GM23338 (cell line): ENCODE data around the gene CTSW. TPM values are rescaled to one million over a fixed set of nuclear protein-coding genes. Genes with fewer than 3 reads are reported as not detected.

ENCODE experiments used
- ATAC-seq: fragments of 200-7000 bp; cut with Tn5 transposase; 3 replicates; pipeline ENCODE4 v1.9.1; 2020
- DNase-seq: peaks from one replicate; pipeline ENCODE4 v3.0.0-alpha.2; 2015; ENCODE audit warnings: low spot score
- H2AFZ ChIP-seq: fragments of 200-600 bp; sonication (generic); 2 replicates; pipeline ENCODE4 v1.8.0; 2016; ENCODE audit warnings: antibody characterized with exemption, mild to moderate bottlenecking, moderate library complexity
- H3F3A ChIP-seq: fragments of 200-600 bp; sonication (generic); replicated peaks from 2 replicates; pipeline ENCODE4 v1.8.0; 2017; ENCODE audit warnings: antibody characterized with exemption, mixed run types, low read depth
- H3K27ac ChIP-seq: fragments of 200-600 bp; sonication (generic); 2 replicates; pipeline ENCODE4 v1.6.1; 2016; ENCODE audit warnings: low read depth
- H3K27me3 ChIP-seq: fragments of 200-600 bp; sonication (generic); 2 replicates; pipeline ENCODE4 v1.8.0; 2016; ENCODE audit warnings: mild to moderate bottlenecking, mixed run types, moderate library complexity; ENCODE audit not compliant: insufficient read depth
- H3K36me3 ChIP-seq: fragments of 200-600 bp; sonication (generic); 2 replicates; pipeline ENCODE4 v1.8.0; 2016; ENCODE audit warnings: mild to moderate bottlenecking; ENCODE audit not compliant: insufficient read depth
- H3K4me1 ChIP-seq: fragments of 200-600 bp; sonication (generic); 2 replicates; pipeline ENCODE4 v1.8.0; 2016; ENCODE audit warnings: mild to moderate bottlenecking, moderate library complexity; ENCODE audit not compliant: insufficient read depth
- H3K4me2 ChIP-seq: fragments of 200-600 bp; sonication (generic); 2 replicates; pipeline ENCODE4 v1.7.1; 2017; ENCODE audit warnings: mixed run types
- H3K4me3 ChIP-seq: fragments of 200-600 bp; sonication (generic); 2 replicates; pipeline ENCODE4 v1.6.1; 2016; ENCODE audit warnings: mixed run types
- H3K79me2 ChIP-seq: fragments of 200-600 bp; sonication (generic); replicated peaks from 2 replicates; pipeline ENCODE4 v1.8.0; 2017; ENCODE audit warnings: mild to moderate bottlenecking; ENCODE audit not compliant: insufficient read depth
- H3K9me2 ChIP-seq: fragments of 200-600 bp; sonication (generic); 2 replicates; pipeline ENCODE4 v1.8.0; 2017; ENCODE audit not compliant: insufficient read depth
- H4K20me1 ChIP-seq: fragments of 200-600 bp; sonication (generic); replicated peaks from 2 replicates; pipeline ENCODE4 v1.8.0; 2017; ENCODE audit warnings: mild to moderate bottlenecking; ENCODE audit not compliant: insufficient read depth
- H3K27ac Mint-ChIP-seq: 2 replicates; pipeline ENCODE4 v1.8.0; 2020; ENCODE audit warnings: inconsistent platforms, mild to moderate bottlenecking, moderate library complexity, mixed read lengths
- H3K27me3 Mint-ChIP-seq: 3 replicates; pipeline ENCODE4 v1.8.0; 2022; ENCODE audit warnings: low read depth, mild to moderate bottlenecking, moderate library complexity, mixed read lengths, inconsistent platforms; ENCODE audit not compliant: insufficient read depth, poor library complexity
- H3K36me3 Mint-ChIP-seq: 3 replicates; pipeline ENCODE4 v1.8.0; 2021; ENCODE audit warnings: low read depth, mild to moderate bottlenecking, inconsistent platforms, moderate library complexity, mixed read lengths
- H3K4me1 Mint-ChIP-seq: 3 replicates; pipeline ENCODE4 v1.8.0; 2020; ENCODE audit warnings: mild to moderate bottlenecking, inconsistent platforms, mixed read lengths
- H3K4me3 Mint-ChIP-seq: 3 replicates; pipeline ENCODE4 v1.8.0; 2021; ENCODE audit warnings: moderate library complexity, mild to moderate bottlenecking, inconsistent platforms, mixed read lengths
- H3K9me3 Mint-ChIP-seq: 3 replicates; pipeline ENCODE4 v1.8.0; 2020; ENCODE audit warnings: moderate library complexity, mild to moderate bottlenecking, inconsistent platforms, mixed read lengths
- CREB1 ChIP-seq: fragments of 250-450 bp; sonication (Bioruptor Pico); IDR thresholded peaks from 2 replicates; pipeline ENCODE4 v1.5.0; 2020; ENCODE audit warnings: low read depth, mild to moderate bottlenecking, moderate library complexity
- ETS1 ChIP-seq: IDR thresholded peaks from 2 replicates; pipeline ENCODE4 v1.6.1; 2016; ENCODE audit warnings: antibody characterized with exemption
- EZH2 ChIP-seq: fragments of 200-600 bp; sonication (generic); IDR thresholded peaks from one replicate; pipeline ENCODE4 v1.8.0; 2017; ENCODE audit warnings: antibody characterized with exemption, mild to moderate bottlenecking, low read depth; ENCODE audit not compliant: unreplicated experiment
- EZH2phosphoT487 ChIP-seq: fragments of 200-600 bp; sonication (generic); IDR thresholded peaks from one replicate; pipeline ENCODE4 v1.8.1; 2018; ENCODE audit warnings: antibody characterized with exemption; ENCODE audit not compliant: unreplicated experiment
- JUNB ChIP-seq: IDR thresholded peaks from one replicate; pipeline ENCODE4 v1.6.1; 2016; ENCODE audit warnings: antibody characterized with exemption; ENCODE audit not compliant: unreplicated experiment
- NANOG ChIP-seq: IDR thresholded peaks from 2 replicates; pipeline ENCODE4 v1.6.1; 2016; ENCODE audit warnings: antibody characterized with exemption, borderline replicate concordance
- POLR2AphosphoS5 ChIP-seq: IDR thresholded peaks from 2 replicates; pipeline ENCODE4 v1.6.1; 2016; ENCODE audit warnings: antibody characterized with exemption, low read depth
- REST ChIP-seq: IDR thresholded peaks from one replicate; pipeline ENCODE4 v1.6.1; 2018; ENCODE audit warnings: antibody characterized with exemption; ENCODE audit not compliant: unreplicated experiment
- STAT1 ChIP-seq: IDR thresholded peaks from one replicate; pipeline ENCODE4 v1.6.1; 2016; ENCODE audit warnings: antibody characterized with exemption; ENCODE audit not compliant: unreplicated experiment
- ZNF114 ChIP-seq: fragments of 250-450 bp; sonication (Bioruptor Pico); IDR thresholded peaks from 2 replicates; pipeline ENCODE4 v1.5.0; 2020; ENCODE audit warnings: mild to moderate bottlenecking, moderate library complexity
- ZNF331 ChIP-seq: fragments of 250-450 bp; sonication (Bioruptor Pico); IDR thresholded peaks from 2 replicates; pipeline ENCODE4 v1.5.0; 2020; ENCODE audit warnings: low read depth, mild to moderate bottlenecking, moderate library complexity
- polyA plus RNA-seq: library from polyadenylated mRNA; unstranded; fragments of >200 nt; fragmentation: Nextera tagmentation; extraction: Ambion mirVana; gene quantifications from 2 replicates; pipeline ENCODE4 v1.2.1, GENCODE V29; 2016
- total RNA-seq: library from RNA; depleted of rRNA; stranded (reverse); fragments of >200 nt; shearing (Covaris generic); gene quantifications from 2 replicates; pipeline ENCODE4 v1.2.3, GENCODE V29; 2014
- TF ChIP-seq, protein P1 (sequence below), 2 experiments: fragments of 200-600 bp in 1 of 2; sonication (generic) in 1 of 2; conservative IDR thresholded peaks; 2 replicates each; pipeline versions ENCODE4 v1.5.1 to v1.6.1; 2016 to 2017; ENCODE audit warnings: antibody characterized with exemption in 2 of 2, low read depth in 2 of 2, mild to moderate bottlenecking in 2 of 2, moderate library complexity in 1 of 2
- TF ChIP-seq, protein P2 (sequence below): fragments of 250-450 bp; sonication (Bioruptor Pico); IDR thresholded peaks from 2 replicates; pipeline ENCODE4 v1.5.0; 2020; ENCODE audit warnings: mild to moderate bottlenecking, moderate library complexity

CTSW gene
- total and polyA plus RNA-seq, 2 experiments from 2014 or later: not detected

- ATAC-seq (no peak), DNase-seq (no peak)
- no peak overlapping the region for H2AFZ ChIP-seq
- Mint-ChIP-seq H3K4me3 (peak overlapping the region; percentile 42; the same call in 1 of the 3 replicates), H3K9me3 (no peaks in the 10 kb centered on the region), H3K4me1 (peaks cover 10% of the 10 kb centered on the region), H3K27ac (no peak overlapping the region), H3K36me3 (peaks cover 3% of the 10 kb centered on the region; the same call in 1 of the 3 replicates), H3K27me3 (peaks cover 23% of the 10 kb centered on the region)
- H3K27ac ChIP-seq: no peak overlapping the region
- H3K79me2 ChIP-seq: peaks cover 7% of the 10 kb centered on the region
- peaks cover 10% of the 10 kb centered on the region for H3K4me1 ChIP-seq
- H3K27me3 ChIP-seq: no peaks in the 10 kb centered on the region
- no peaks in the 10 kb centered on the region for H3K36me3 ChIP-seq
- no peak overlapping the region for H3K4me2 ChIP-seq
- no peak overlapping the region for H3K4me3 ChIP-seq
- H4K20me1 ChIP-seq: no peaks in the 10 kb centered on the region
- TF ChIP-seq CREB1 (CRISPR knock-in tag) (no peak), ZNF114 (CRISPR knock-in tag) (no peak), NANOG (no peak), EZH2 (no peak), POLR2AphosphoS5 (no peak), REST (no peak), ZNF331 (CRISPR knock-in tag) (no peak), JUNB (no peak), ETS1 (no peak), STAT1 (no peak), EZH2phosphoT487 (no peak)
- TF ChIP-seq, protein P1, sequence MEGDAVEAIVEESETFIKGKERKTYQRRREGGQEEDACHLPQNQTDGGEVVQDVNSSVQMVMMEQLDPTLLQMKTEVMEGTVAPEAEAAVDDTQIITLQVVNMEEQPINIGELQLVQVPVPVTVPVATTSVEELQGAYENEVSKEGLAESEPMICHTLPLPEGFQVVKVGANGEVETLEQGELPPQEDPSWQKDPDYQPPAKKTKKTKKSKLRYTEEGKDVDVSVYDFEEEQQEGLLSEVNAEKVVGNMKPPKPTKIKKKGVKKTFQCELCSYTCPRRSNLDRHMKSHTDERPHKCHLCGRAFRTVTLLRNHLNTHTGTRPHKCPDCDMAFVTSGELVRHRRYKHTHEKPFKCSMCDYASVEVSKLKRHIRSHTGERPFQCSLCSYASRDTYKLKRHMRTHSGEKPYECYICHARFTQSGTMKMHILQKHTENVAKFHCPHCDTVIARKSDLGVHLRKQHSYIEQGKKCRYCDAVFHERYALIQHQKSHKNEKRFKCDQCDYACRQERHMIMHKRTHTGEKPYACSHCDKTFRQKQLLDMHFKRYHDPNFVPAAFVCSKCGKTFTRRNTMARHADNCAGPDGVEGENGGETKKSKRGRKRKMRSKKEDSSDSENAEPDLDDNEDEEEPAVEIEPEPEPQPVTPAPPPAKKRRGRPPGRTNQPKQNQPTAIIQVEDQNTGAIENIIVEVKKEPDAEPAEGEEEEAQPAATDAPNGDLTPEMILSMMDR (conservative IDR thresholded peaks at IDR 0.05; ENCODE audit: low read depth in 2 of 2): no peak
- TF ChIP-seq, protein P2, sequence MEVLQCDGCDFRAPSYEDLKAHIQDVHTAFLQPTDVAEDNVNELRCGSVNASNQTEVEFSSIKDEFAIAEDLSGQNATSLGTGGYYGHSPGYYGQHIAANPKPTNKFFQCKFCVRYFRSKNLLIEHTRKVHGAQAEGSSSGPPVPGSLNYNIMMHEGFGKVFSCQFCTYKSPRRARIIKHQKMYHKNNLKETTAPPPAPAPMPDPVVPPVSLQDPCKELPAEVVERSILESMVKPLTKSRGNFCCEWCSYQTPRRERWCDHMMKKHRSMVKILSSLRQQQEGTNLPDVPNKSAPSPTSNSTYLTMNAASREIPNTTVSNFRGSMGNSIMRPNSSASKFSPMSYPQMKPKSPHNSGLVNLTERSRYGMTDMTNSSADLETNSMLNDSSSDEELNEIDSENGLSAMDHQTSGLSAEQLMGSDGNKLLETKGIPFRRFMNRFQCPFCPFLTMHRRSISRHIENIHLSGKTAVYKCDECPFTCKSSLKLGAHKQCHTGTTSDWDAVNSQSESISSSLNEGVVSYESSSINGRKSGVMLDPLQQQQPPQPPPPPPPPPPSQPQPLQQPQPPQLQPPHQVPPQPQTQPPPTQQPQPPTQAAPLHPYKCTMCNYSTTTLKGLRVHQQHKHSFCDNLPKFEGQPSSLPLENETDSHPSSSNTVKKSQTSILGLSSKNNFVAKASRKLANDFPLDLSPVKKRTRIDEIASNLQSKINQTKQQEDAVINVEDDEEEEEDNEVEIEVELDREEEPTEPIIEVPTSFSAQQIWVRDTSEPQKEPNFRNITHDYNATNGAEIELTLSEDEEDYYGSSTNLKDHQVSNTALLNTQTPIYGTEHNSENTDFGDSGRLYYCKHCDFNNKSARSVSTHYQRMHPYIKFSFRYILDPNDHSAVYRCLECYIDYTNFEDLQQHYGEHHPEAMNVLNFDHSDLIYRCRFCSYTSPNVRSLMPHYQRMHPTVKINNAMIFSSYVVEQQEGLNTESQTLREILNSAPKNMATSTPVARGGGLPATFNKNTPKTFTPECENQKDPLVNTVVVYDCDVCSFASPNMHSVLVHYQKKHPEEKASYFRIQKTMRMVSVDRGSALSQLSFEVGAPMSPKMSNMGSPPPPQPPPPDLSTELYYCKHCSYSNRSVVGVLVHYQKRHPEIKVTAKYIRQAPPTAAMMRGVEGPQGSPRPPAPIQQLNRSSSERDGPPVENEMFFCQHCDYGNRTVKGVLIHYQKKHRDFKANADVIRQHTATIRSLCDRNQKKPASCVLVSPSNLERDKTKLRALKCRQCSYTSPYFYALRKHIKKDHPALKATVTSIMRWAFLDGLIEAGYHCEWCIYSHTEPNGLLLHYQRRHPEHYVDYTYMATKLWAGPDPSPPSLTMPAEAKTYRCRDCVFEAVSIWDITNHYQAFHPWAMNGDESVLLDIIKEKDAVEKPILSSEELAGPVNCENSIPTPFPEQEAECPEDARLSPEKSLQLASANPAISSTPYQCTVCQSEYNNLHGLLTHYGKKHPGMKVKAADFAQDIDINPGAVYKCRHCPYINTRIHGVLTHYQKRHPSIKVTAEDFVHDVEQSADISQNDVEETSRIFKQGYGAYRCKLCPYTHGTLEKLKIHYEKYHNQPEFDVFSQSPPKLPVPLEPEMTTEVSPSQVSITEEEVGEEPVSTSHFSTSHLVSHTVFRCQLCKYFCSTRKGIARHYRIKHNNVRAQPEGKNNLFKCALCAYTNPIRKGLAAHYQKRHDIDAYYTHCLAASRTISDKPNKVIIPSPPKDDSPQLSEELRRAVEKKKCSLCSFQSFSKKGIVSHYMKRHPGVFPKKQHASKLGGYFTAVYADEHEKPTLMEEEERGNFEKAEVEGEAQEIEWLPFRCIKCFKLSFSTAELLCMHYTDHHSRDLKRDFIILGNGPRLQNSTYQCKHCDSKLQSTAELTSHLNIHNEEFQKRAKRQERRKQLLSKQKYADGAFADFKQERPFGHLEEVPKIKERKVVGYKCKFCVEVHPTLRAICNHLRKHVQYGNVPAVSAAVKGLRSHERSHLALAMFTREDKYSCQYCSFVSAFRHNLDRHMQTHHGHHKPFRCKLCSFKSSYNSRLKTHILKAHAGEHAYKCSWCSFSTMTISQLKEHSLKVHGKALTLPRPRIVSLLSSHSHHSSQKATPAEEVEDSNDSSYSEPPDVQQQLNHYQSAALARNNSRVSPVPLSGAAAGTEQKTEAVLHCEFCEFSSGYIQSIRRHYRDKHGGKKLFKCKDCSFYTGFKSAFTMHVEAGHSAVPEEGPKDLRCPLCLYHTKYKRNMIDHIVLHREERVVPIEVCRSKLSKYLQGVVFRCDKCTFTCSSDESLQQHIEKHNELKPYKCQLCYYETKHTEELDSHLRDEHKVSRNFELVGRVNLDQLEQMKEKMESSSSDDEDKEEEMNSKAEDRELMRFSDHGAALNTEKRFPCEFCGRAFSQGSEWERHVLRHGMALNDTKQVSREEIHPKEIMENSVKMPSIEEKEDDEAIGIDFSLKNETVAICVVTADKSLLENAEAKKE (CRISPR knock-in tag): no peak
- no peaks in the 10 kb centered on the region for H3K9me2 ChIP-seq
- 0 out of 2 replicates have a peak, but pooled peaks cover 6% of the 10 kb centered on the region for H3F3A ChIP-seq
Measured at GRCh38 chr11:65916391-65916790, 36.8 kb downstream of the CTSW start.
